Measurements from ENCODE around the gene HIGD2A.

- TF ChIP-seq GATA2 (IDR thresholded peaks at IDR 0.05; ENCODE audit: low read depth, low read length) (no peak), GATA3 (IDR thresholded peaks at IDR 0.05; ENCODE audit: low read depth, low read length) (no peak)
Observed at GRCh38 chr5:176386491-176386890, 2.1 kb upstream of the HIGD2A start.
